ENCODE results near the gene TEAD1. TPM values are rescaled to one million over a fixed set of nuclear protein-coding genes. Genes with fewer than 3 reads are reported as not detected.

Gene TEAD1
- total RNA-seq, 1 donor from 2014 or later = 12.2 TPM

GRCh38 chr11:12783765-12784164 lies 109.5 kb downstream of the TEAD1 start:
- no peak for DNase-seq (ENCODE audit: low spot score in 2 of 2)

GRCh38 chr11:12784445-12784844 lies 110.2 kb downstream of the TEAD1 start:
- DNase-seq (ENCODE audit: low spot score in 2 of 2) (no peak), FAIRE-seq (no peak)

More at GRCh38 chr11:12783765-12784164, 109.5 kb downstream of the TEAD1 start:
- no peak for FAIRE-seq

DNA sequence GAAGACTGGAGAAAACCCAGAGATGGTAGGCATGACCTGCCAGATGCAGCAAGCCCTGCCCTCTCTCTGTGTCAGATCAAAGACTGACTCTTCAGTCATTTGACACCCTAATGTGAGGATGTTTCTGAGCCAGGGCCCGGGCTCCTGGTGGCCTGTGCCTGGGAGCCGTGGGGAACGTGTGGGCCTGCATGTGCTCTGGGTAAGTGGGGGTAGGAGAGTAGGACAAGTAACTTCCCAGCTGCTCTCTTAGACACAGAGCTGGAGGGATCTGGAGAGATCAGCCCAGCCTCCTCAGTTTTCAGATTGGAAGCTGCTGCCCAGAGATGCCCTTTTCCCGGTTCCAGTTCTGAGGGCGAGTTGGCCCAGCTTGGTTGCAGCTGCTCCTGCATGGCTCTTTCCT lies 110.8 kb downstream of the TEAD1 start:
- DNase-seq (ENCODE audit: low spot score in 2 of 2) (no peak), FAIRE-seq (no peak)

DNA sequence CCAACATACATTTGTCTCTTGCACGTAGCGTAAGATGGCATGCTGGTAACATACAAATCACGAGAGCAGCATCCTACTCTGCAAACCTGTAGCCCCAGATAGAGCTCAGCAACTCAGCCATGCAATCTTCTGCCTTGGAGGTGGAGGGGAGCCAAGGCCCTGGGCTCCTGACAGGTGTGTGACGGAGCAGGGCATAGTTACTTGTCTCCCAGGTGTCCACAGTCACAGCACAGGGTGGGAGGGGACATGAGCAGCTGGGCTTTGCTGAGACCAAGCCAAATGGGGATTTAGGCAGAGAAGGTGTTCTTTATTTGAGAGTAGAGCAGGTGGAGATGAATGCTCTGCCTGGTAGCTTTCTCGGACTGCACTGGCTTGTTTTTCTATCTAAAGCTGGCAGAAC lies 111.7 kb downstream of the TEAD1 start:
- no peak for FAIRE-seq
- no peak for DNase-seq (ENCODE audit: low spot score in 2 of 2)

DNA sequence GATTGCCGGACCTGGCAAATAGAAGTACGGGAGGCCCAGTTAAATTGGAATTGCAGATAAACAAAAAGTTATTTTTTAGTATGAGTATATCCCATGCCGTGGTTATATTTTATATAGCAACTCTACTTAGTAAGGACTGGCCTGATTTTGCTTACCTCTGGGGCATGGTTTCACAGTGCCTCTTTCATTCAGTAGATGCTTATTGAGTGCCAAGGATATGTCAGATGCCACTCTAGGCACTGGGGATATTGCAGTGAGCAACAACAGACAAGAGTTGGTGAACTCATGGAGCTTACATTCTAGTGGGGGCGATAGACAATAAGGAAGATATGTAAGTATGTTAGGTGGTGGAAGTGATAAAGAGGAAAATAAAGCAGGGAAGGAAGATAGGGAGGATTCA lies 112.2 kb downstream of the TEAD1 start:
- DNase-seq (ENCODE audit: low spot score in 2 of 2) (no peak), FAIRE-seq (no peak)

GRCh38 chr11:12786891-12787290 lies 112.7 kb downstream of the TEAD1 start:
- FAIRE-seq (no peak), DNase-seq (ENCODE audit: low spot score in 2 of 2) (no peak)

GRCh38 chr11:12787847-12788246 lies 113.6 kb downstream of the TEAD1 start:
- DNase-seq (ENCODE audit: low spot score in 2 of 2) = no peak
- no peak for FAIRE-seq

- DNase-seq (ENCODE audit: low spot score in 2 of 2) (no peak), FAIRE-seq (no peak)
Observed at GRCh38 chr11:12789054-12789453, 114.8 kb downstream of the TEAD1 start.

DNA sequence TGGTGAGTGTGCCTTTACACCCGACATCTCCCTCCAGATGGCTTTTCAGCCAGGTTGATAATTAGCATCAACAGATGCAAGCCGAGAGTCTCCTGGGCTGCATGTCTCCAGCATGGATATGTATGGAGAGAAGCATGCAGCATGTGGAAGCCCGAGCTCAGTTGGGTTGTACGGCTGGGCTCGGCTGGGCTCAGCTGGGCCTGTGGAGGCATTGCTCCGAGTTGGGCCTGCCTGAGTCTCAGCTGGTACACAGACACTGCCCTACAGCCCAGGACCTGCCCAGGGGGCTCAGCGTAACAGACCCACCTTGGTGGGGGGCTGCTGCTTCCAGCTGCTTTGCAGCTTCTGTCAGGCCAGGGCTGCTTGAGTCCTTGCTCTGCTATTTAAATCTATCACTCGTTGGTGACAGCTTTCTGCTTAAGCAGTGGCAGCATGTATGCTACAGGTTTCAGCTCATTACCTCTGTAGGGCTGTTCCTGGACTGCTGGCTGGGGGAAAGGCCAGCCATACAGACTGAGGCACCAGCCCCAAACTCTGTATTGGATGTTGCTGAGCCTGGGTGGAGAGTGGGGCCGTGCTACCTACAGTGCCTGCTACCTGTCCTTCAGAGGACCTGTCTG lies 115.5 kb downstream of the TEAD1 start:
- DNase-seq (ENCODE audit: low spot score in 2 of 2) = no peak
- FAIRE-seq = no peak

DNA sequence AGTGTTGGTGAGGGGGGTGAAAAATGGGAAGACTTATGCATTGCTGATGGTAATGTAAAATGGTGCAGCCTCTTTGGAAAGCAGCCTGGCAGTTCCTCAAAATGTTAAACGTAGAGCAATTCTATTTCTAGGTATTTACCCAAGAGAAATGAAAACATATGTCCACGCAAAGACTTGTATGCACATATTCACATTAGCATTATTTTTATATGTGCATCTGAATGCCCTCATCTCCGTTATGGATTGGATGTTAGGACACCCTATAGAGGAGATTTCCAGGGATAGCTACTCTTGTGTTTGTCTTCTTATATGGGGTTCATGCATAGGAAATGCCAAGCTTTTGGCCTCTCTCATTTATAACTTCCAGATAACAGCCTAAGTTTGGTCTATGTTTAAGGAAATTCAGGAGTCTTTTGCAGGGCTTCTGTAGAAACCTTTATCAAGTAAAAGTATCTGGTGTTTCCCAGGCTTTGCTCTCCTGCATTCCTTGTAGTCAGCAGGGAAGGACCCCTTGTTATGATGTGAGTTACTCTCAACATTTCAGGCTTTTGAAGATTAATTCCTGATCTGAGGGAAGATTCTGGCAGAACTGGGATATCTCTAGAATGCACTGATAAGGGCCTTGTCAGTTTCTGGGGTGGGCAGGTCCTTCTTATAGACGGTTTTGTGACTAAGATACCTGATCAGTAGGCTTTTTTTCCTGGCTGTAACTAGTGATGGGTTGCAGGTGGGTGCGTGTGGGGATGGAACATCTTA lies 116.8 kb downstream of the TEAD1 start:
- FAIRE-seq (no peak), DNase-seq (ENCODE audit: low spot score in 2 of 2) (no peak)

DNA sequence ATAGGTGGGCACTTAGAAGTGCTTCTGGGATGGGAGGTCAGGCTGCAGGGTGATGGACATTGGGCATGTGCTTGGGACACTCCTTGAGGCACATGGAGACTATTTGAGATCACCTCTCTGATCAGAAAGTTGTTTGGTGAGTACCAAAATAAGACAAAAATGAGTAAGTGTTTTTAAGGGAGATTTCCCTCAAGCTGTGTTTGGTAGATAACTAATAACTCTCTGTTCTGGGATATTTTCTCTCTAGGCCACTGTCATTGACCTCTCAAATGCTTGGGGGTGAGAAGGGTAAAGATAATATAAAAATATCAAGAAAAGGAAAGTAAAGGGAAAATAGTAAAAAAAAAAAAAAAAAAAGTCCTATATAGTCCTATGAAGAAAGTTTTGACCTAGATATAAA lies 117.8 kb downstream of the TEAD1 start:
- DNase-seq (ENCODE audit: low spot score in 2 of 2) (no peak), FAIRE-seq (no peak)

DNA sequence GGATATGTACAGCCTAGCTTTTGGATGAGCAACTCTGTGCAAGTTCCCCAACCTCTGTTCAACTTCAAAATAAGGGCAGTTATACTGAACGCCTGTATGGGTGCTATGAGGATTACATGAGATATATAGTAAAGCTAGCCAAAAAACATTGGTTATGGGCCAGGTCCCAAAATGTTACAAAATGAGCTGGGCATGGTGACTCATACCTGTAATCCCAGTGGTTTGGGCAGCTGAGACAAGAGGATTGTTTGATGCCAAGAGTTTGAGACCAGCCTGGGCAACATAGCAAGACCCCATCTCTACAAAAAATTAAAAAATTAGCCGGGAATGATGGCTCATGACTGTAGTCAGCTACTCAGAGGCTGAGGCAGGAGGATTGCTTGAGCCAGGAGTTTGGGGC lies 118.4 kb downstream of the TEAD1 start:
- no peak for FAIRE-seq
- no peak for DNase-seq (ENCODE audit: low spot score in 2 of 2)

- FAIRE-seq = no peak
- DNase-seq (ENCODE audit: low spot score in 2 of 2) = no peak
Observed at GRCh38 chr11:12793065-12793464, 118.8 kb downstream of the TEAD1 start.

DNA sequence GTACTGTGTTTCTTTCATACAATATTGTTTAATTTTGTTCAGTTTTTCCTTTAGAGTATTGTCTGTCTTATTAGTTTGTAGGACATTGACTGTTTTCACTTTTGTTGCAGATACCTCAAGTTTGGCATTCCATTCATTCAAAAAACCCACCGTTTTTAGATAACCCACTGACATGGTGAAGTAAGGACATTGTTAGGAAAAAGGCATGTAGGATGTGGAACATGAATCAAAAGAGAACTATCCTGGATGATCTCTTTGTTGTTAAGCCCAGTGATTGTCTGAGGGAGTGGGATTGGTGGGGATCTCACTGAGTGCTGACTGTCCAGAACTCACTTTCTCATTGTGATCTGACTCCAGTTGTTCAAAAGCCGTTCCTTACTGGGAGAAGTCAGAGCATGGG lies 119.3 kb downstream of the TEAD1 start:
- no peak for DNase-seq (ENCODE audit: low spot score in 2 of 2)

GRCh38 chr11:12794576-12795230 lies 120.5 kb downstream of the TEAD1 start:
- FAIRE-seq = no peak

More for the DNA sequence above, 119.3 kb downstream of the TEAD1 start:
- FAIRE-seq = no peak

DNA sequence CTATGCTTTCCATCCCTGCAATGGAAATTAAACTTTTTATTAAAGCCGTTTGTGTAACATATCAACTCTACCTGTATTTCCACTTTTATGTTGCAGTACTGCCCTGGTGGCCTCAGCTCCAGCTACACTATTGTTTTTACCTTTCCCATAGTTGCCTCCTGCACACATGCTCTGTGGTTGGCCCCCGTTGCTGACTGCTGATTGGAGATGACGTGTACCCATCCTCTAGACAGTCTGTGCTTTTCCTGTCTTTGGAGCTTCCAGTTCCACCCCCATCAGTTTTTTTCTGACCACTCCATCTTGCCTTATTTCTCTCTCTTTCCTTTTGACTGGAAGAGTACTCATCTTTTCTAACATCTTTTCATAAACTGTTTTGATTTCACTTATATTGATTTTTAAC lies 123.8 kb downstream of the TEAD1 start:
- FAIRE-seq (no peak), DNase-seq (ENCODE audit: low spot score in 2 of 2) (no peak)

More at GRCh38 chr11:12794576-12795230, 120.5 kb downstream of the TEAD1 start:
- DNase-seq (ENCODE audit: low spot score in 2 of 2) = no peak

DNA sequence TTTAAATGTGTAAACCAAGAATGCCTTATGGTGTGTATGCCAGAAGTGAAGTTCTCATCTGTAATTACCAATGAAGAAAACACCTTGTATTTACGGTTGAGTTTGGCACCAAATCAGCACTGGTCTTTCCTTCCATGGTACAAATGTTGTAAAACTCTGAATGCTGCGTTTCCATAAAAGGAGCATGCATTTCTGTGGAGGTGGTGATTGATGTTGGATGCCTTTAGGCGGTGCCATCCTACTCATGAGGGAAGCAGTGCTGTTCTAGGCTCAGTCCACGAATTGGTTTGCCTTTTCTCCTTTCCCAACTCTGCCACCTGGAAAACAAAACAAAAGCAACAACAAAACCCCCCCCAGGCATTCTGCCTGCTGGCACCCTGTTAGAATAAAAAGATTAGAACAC lies 124.4 kb downstream of the TEAD1 start:
- no peak for FAIRE-seq
- no peak for DNase-seq (ENCODE audit: low spot score in 2 of 2)

- DNase-seq (ENCODE audit: low spot score in 2 of 2) (no peak), FAIRE-seq (no peak)
Observed at GRCh38 chr11:12799334-12799835, 125.2 kb downstream of the TEAD1 start.

DNA sequence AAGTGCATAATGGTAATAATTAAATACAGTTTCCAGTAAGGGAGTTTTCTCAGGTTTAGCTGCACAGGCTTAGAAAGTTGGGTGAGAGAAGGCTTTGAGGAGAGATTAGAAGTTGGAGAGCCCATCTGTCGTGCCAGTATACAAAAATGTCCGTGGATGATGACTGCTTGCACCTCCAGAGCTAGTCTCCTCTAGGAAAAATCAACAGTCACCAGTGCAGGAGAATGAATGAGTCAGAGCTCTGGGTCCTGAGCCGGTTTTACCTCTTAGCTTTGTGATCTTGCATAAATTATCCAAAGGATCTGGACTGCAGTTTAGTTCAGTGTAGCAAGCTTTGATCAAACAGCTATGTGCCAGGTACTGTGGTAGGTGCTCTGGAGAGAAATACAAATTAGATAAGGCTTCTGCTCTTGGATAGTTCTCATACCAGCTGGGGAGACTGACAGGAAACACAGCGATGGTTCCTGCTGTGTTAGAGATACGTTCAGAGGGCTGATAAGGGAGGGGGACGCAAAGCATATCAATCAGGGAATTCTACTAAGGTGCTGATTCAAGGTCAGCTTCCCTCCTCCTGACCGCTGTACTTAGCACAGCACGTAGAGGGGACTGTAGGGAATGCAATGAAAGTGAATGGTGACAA lies 125.9 kb downstream of the TEAD1 start:
- FAIRE-seq = no peak
- no peak for DNase-seq (ENCODE audit: low spot score in 2 of 2)

- no peak for DNase-seq (ENCODE audit: low spot score in 2 of 2)
- FAIRE-seq = no peak
Observed at GRCh38 chr11:12800871-12801270, 126.7 kb downstream of the TEAD1 start.

DNA sequence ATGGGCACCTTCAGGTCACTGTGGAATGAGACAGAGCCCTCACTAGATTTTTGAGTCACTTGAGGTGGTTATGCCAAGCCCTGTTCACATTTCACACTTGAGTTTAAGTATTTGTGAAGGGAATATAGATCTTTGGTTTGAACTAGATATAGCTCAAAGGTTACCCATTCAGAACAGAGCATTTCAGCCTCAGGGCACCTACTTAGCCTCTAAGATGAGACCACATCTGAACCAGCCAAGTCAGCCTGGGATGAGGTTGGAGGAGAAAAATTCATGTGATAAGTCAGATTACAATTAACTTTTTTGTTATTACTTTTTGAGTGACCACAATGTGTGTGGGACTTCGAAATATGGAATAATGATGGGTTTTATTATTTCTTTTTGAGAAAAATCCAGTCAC lies 127.8 kb downstream of the TEAD1 start:
- no peak for DNase-seq (ENCODE audit: low spot score in 2 of 2)
- no peak for FAIRE-seq
